NCI-H345 (cell line): Measurements from ENCODE around the gene TUSC2.
"Not testable (repeated sequence)": the region's sequence is repeated elsewhere in the genome, so short reads cannot be mapped to it uniquely, and the experiment has no call there.

Experiments
- DNase-seq: peaks from one replicate; lab custom pipeline; 2025; lab: John Stamatoyannopoulos, UW

The TUSC2 gene

DNA sequence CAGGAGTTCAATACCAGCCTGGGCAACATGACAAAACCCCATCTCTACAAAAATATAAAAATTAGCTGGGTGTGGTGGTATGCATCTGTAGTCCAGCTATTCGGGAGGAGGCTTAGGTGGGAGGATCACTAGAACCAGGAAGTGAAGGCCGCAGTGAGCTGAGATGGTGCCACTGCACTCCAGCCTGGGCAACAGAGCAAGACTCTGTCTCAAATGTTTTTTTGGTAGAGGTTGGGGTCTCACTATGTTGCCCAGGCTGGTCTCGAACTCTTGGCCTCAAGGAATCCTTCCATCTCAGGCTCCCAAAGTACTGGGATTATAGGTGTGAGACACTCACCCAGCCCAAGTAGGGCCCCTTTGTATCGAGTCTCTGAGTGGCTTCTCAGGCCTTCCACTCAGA, 33.9 kb downstream of the TUSC2 start:
- DNase-seq = no peak

DNA sequence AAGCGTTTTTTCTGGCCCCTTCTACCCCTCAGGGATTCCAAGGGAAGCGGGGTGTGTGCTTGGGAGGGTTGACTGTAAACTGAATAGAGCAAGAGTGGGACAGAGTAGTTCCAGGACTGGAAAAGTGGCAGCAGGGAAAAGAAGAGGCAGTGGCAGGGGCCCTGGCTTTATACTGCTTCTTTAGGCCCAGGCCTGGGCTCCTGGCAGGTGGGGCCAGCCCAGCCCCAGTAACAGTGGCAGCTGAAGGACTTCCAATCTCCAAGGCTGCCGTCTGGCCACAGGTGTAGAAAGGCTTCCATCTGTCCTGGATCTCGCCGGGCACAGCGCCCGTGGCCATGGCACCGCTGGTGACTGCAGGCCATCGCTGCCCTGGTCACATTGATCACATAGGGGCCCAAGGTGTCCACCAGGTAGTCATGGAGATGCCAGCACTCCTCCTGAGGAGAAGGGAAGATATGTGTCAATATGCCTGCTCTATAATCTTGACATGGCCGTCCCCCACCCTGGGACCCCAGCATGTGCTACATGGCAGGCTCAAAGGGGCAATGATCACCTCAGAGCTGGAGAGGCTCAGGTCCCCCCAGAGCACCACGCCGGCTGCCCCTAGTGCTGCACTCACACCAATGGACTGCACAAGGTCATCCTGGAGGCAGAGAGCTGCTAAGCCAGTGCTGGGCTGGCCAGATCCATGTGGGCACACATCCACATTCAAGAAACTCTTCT, 34.8 kb downstream of the TUSC2 start:
- no peak for DNase-seq

DNA sequence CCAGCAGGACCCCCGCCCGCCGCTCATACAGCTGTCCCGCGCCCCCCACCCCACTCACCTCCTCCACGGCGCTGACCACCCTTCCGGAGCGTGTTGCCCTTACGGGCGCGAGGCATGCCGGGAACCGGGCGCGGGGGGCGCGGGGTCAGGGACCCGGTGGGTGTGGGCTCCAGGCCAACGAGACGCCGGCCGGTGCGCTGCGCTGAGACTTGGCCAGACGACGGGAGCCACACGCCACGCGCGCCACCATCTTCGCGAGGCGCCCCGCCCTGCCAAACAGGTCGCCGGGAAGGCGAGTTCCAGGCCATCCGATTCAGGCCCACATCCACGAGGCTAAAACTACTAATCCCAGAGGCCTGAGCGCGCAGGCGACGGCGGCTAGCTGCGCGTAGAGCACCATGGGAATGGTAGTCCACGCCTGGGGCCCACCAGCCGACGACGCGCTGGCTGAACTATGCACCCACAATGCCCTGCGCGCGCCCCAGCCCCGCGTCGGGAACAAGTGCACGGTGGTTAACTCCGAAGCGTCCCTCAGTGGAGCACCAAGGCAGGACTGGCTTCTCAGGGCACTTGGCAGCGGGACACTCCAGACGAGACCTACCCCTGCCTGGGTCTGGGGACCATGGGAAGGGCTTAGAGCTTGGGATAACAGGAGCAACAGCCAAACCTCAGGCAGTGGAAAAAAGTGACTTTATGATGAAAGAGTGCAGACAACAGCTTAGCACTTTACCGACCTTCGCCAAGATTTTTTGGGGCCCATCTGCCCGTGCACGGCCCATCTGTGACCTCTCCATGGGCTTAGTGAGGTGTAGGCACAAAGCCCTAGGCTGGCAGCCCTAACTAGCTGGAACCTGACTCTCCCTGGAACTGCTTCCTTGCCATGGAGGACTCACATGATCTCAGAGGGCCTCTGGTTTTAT, 35.6 kb downstream of the TUSC2 start, which contains the start of gene IFRD2:
Gene IFRD2, minus strand, starts transcription at position 271 of the 920 bp plus-strand sequence. Its CDS starts 155 bp downstream, at position 116.
- DNase-seq = peak; percentile 94

DNA sequence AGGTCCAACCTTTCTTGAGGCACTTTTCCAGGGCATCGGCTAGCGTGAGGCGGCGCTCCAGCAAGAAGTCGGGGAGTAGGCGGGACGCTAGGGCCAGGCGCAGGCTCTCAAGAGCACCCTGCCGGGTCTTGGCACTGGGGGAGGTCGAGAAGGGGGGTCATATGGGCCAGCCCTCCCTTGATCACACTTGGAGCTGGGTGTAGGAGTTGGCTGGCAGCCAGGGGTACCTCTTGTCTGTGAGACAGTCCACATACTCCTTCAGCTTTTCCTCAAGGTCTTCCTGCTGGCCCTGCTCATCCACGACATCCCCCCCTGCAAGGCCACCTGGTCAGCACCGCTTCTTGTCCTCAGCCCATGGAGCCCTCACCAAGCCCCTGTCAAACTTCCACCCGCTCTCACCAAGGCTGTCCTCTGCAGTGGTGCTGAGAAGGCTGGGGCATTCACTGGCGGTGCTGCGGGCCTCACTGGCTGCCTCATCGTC, 37.8 kb downstream of the TUSC2 start:
- no peak for DNase-seq

- DNase-seq = no peak
Observed at GRCh38 chr3:50289130-50289529, 38.9 kb downstream of the TUSC2 start.

GRCh38 chr3:50288387-50289007, 39.5 kb downstream of the TUSC2 start:
- DNase-seq = no peak

- DNase-seq = no peak
Observed at GRCh38 chr3:50287262-50287661, 40.8 kb downstream of the TUSC2 start.

DNA sequence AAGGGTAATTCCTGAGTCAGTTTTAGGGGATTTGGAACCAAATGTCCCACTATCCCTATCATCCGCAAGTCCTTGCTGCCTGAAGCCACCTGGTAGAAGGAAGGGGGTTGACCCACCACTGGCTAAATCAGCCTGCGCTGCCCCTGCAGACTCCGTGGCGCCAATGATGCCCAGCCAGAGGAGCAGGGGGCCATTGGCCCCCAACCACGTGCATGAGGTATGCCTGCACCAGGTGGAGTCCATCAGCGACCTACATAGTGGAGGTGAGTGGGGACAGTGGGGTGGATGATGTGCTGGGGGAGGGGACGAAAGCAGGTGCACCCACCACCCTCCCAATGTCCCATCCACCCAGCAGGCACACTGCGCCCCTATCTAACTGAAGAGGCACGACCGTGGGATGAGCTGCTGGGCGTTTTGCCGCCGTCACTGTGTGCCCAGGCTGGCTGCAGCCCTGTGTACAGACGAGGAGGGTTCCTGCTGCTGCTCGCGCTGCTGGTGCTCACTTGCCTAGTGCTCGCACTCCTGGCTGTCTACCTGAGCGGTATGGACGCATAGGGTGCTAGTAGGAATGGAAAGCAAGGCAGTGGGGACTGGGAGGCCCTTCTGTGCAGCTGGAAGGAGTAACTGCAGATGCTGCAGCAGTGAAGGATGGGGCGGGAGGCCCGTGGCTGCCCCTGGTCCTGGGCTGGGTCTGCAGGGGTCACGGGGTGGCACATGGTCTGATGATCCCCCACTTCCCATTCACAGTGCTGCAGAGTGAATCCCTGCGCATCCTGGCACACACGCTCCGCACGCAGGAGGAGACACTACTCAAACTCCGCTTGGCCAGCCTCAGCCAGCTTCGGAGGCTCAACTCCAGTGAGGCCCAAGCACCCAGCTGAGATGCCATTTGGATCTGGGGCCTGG, 41.4 kb downstream of the TUSC2 start:
- DNase-seq = no peak

- not testable (repeated sequence) for DNase-seq
Observed at GRCh38 chr3:50284121-50284520, 43.9 kb downstream of the TUSC2 start.

GRCh38 chr3:50279255-50280016, 48.6 kb downstream of the TUSC2 start:
- no peak for DNase-seq

GRCh38 chr3:50278880-50279224, 49.2 kb downstream of the TUSC2 start, which contains the start of gene LSMEM2:
Gene LSMEM2, plus strand, starts transcription at chr3:50279087. Its CDS starts 27 bp downstream, at chr3:50279114.
- DNase-seq = no peak

DNA sequence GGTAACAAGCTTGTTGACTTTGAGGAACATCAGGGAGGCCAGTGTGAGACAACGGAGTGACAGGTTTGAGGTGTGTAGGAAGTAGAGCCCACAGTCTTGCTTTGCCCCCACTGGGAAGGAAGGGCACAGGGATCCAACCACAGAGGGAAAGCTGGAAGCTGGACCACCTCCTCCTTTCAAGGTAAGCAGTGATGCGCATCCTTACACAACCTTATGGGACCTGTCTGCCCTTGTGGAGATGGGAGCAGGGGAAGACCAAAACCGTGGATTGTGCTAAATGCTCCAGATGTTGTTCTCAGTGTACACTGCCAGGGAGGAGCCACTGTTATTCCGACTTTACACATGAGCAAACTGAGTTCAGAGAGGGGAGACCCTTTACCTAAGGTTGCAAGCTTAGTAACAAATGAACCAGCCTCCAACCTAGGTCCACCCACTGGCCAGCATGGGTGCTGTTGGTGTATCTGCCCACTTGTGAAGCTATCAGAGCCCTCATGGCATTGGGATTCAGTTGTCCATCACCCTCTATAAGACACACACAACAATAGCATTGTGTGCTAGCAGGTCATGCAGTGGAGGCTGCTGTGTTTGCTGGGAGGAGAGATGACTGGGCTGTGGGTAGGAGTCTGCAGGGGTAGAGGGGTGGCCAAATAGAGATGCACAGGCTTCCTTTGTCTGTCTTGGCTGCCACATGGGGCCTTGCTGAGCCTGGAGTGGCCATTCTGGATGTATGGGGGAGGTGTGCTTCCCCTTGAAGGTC, 49.7 kb downstream of the TUSC2 start:
- no peak for DNase-seq

DNA sequence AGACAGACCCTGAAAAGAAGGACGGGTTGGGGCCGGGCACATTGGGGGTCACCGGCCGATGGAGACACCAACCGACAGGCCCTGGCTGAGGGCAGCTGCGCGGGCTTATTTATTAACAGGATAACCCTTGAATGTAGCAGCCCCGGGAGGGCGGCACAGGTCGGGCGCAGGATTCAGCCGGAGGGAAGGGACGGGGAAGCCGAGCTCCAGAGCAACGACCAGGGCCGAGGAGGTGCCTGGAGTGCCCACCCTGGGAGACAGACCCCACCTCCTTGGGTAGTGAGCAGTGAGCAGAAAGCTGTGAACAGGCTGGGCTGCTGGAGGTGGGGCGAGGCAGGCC, 51.3 kb downstream of the TUSC2 start:
- no peak for DNase-seq

GRCh38 chr3:50275996-50276761, 51.8 kb downstream of the TUSC2 start:
- DNase-seq = no peak

GRCh38 chr3:50275141-50275995, 52.7 kb downstream of the TUSC2 start:
- DNase-seq = no peak
